ENCODE data around the gene SRD5A3.
"Not testable (repeated sequence)": the region's sequence is repeated elsewhere in the genome, so short reads cannot be mapped to it uniquely, and the experiment has no call there.

Gene SRD5A3

GRCh38 chr4:55326629-55327028 is 19.4 kb upstream of the SRD5A3 start:
- TF ChIP-seq JUND (IDR thresholded peaks at IDR 0.05; ENCODE audit: low read depth) = no peak
- no peak for DNase-seq (ENCODE audit: low read depth in 1 of 2, low spot score in 1 of 2)
- in situ Hi-C loops (cut with HindIII; ENCODE audit: low pct_unique_long_range_greater_than_20kb, low sequenced_read_pairs) = no loop called here

GRCh38 chr4:55329012-55329411 is 17.0 kb upstream of the SRD5A3 start:
- in situ Hi-C loops (cut with HindIII; ENCODE audit: low pct_unique_long_range_greater_than_20kb, low sequenced_read_pairs) = no loop called here
- no peak for TF ChIP-seq JUND (IDR thresholded peaks at IDR 0.05; ENCODE audit: low read depth)
- DNase-seq (ENCODE audit: low read depth in 1 of 2, low spot score in 1 of 2) = no peak

- no peak for TF ChIP-seq JUND (IDR thresholded peaks at IDR 0.05; ENCODE audit: low read depth)
- in situ Hi-C loops (cut with HindIII; ENCODE audit: low pct_unique_long_range_greater_than_20kb, low sequenced_read_pairs) = no loop called here
- no peak for DNase-seq (ENCODE audit: low read depth in 1 of 2, low spot score in 1 of 2)
Measured at GRCh38 chr4:55330241-55330640, 15.8 kb upstream of the SRD5A3 start.

- TF ChIP-seq JUND (IDR thresholded peaks at IDR 0.05; ENCODE audit: low read depth) = no peak
- DNase-seq (ENCODE audit: low read depth in 1 of 2, low spot score in 1 of 2) = peak in 1 of 2 experiments; percentile 86
- in situ Hi-C loops (cut with HindIII; ENCODE audit: low pct_unique_long_range_greater_than_20kb, low sequenced_read_pairs) = no loop called here
Measured at GRCh38 chr4:55336138-55337034, 9.7 kb upstream of the SRD5A3 start.

- in situ Hi-C loops (cut with HindIII; ENCODE audit: low pct_unique_long_range_greater_than_20kb, low sequenced_read_pairs) = no loop called here
- no peak for DNase-seq (ENCODE audit: low read depth in 1 of 2, low spot score in 1 of 2)
- TF ChIP-seq JUND (IDR thresholded peaks at IDR 0.05; ENCODE audit: low read depth) = no peak
Measured at GRCh38 chr4:55337944-55338343, 8.1 kb upstream of the SRD5A3 start.

- in situ Hi-C loops (cut with HindIII; ENCODE audit: low pct_unique_long_range_greater_than_20kb, low sequenced_read_pairs) = no loop called here
- no peak for DNase-seq (ENCODE audit: low read depth in 1 of 2, low spot score in 1 of 2)
- TF ChIP-seq JUND (IDR thresholded peaks at IDR 0.05; ENCODE audit: low read depth) = no peak
Measured at GRCh38 chr4:55338486-55338885, 7.6 kb upstream of the SRD5A3 start.

- DNase-seq (ENCODE audit: low read depth in 1 of 2, low spot score in 1 of 2) = no peak
- TF ChIP-seq JUND (IDR thresholded peaks at IDR 0.05; ENCODE audit: low read depth) = no peak
- in situ Hi-C loops (cut with HindIII; ENCODE audit: low pct_unique_long_range_greater_than_20kb, low sequenced_read_pairs) = no loop called here
Measured at GRCh38 chr4:55340266-55340665, 5.8 kb upstream of the SRD5A3 start.

- no peak for TF ChIP-seq JUND (IDR thresholded peaks at IDR 0.05; ENCODE audit: low read depth)
- in situ Hi-C loops (cut with HindIII; ENCODE audit: low pct_unique_long_range_greater_than_20kb, low sequenced_read_pairs) = no loop called here
- no peak for DNase-seq (ENCODE audit: low read depth in 1 of 2, low spot score in 1 of 2)
Measured at GRCh38 chr4:55343887-55344286, 2.2 kb upstream of the SRD5A3 start.

- no peak for TF ChIP-seq JUND (IDR thresholded peaks at IDR 0.05; ENCODE audit: low read depth)
- in situ Hi-C loops (cut with HindIII; ENCODE audit: low pct_unique_long_range_greater_than_20kb, low sequenced_read_pairs) = no loop called here
Measured at GRCh38 chr4:55345054-55345453, 988 bp upstream of the SRD5A3 start.

GRCh38 chr4:55346851-55347255 is 811 bp downstream of the SRD5A3 start:
- TF ChIP-seq JUND (IDR thresholded peaks at IDR 0.05; ENCODE audit: low read depth) = no peak
- in situ Hi-C loops (cut with HindIII; ENCODE audit: low pct_unique_long_range_greater_than_20kb, low sequenced_read_pairs) = no loop called here
- no peak for DNase-seq (ENCODE audit: low read depth in 1 of 2, low spot score in 1 of 2)

More at GRCh38 chr4:55345054-55345453, 988 bp upstream of the SRD5A3 start:
- no peak for DNase-seq (ENCODE audit: low read depth in 1 of 2, low spot score in 1 of 2)

- in situ Hi-C loops (cut with HindIII; ENCODE audit: low pct_unique_long_range_greater_than_20kb, low sequenced_read_pairs) = no loop called here
- no peak for TF ChIP-seq JUND (IDR thresholded peaks at IDR 0.05; ENCODE audit: low read depth)
- no peak for DNase-seq (ENCODE audit: low read depth in 1 of 2, low spot score in 1 of 2)
Measured at GRCh38 chr4:55347610-55348228, 1.7 kb downstream of the SRD5A3 start.

GRCh38 chr4:55348466-55348865 is 2.4 kb downstream of the SRD5A3 start:
- no peak for TF ChIP-seq JUND (IDR thresholded peaks at IDR 0.05; ENCODE audit: low read depth)
- in situ Hi-C loops (cut with HindIII; ENCODE audit: low pct_unique_long_range_greater_than_20kb, low sequenced_read_pairs) = no loop called here
- no peak for DNase-seq (ENCODE audit: low read depth in 1 of 2, low spot score in 1 of 2)

- in situ Hi-C loops (cut with HindIII; ENCODE audit: low pct_unique_long_range_greater_than_20kb, low sequenced_read_pairs); DNase-seq (ENCODE audit: low read depth in 1 of 2, low spot score in 1 of 2): not testable (repeated sequence)
Measured at GRCh38 chr4:55350870-55351269, 4.8 kb downstream of the SRD5A3 start.

All from T47D (cell line).